HTR-8/SVneo (cell line): Measurements from ENCODE around the gene MYRIP.
"Not testable (repeated sequence)": the region's sequence is repeated elsewhere in the genome, so short reads cannot be mapped to it uniquely, and the experiment has no call there.

Experiments used
- DNase-seq: peaks from one replicate; pipeline ENCODE4 v3.0.0; 2011; ENCODE audit warnings: low spot score, mixed read lengths; ENCODE audit not compliant: insufficient read length
- FAIRE-seq: peaks from 2 replicates; lab custom pipeline; 2011; peaks lifted over from hg19 to GRCh38; lab: Jason Lieb, UNC

Gene MYRIP

DNA sequence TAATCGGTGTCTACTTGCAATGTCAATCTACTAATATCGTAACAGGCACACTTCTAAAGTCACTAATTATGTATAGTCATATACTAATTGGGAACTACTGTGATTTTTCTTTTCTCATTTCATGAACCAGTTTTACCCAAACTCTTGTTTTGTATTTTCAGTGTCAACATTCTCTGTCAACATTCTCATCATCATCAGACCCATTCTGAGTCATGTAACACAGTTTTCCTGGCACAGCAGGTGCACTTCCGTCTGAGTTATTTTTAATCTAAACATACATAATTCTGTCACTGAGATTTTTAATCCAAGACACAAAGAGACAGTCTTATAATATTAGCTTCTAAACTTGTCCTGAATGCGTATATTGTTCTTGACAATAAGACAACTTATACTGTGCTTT is 295.0 kb downstream of the MYRIP start:
- DNase-seq, result no peak
- FAIRE-seq, result no peak

DNA sequence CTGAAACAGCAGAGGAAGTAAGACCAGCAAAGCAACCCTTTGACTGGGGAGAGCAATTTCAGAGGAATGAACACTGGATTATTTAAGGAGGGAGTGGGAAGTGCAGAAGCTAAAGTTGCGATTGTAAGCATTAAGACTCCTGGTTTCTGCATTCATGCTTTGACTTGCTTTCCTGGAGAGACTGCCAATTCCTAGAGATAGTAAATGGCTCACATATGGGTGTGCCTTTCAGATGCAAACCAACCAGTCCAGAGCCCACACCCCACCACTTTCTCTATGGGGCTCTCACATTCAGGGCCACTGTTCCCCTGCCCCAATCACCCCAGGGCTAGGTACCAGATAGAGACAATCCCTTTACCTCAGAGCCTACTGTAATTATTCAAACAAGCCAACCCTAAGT is 299.2 kb downstream of the MYRIP start:
- no peak for FAIRE-seq
- no peak for DNase-seq

DNA sequence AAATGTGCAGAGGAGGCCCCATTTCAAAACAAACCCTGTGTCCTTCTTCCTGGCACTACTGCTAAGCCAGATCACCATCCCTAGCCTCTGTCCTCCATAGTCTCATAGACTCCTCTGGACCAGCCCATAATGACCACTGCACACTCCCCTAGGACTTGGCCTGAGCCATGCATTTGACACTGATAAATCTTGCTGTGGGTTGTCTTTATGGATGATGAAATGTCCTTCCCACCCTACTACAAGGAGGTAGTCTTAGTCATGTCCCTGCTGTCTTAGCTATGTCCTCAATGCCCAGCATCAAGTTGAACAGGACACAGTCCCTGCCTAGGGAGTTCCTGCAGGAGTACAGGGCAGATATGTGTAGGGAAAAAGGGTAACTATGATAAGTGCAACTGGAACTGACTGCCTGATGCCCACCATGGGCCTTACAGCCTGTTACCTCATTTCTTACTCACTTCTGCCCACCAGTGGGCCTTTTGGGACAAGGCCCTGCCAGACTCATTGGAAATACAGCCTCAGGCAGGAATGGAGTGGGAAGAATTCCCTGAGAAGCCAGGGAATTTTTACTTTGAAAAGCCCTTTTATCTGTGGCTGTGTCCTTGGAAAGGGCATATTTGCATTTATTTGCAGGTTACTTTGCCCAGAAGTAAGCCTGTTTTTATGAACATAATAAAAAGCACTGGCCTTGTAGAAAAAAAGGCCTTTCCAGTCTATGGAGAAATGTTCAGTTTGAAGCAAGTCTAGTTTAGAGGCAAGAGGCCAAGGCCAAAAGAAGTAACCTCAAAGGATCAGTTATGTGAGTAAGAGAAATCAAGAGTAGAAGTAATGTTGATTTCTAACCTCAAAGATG is 300.5 kb downstream of the MYRIP start:
- FAIRE-seq, result no peak

DNA sequence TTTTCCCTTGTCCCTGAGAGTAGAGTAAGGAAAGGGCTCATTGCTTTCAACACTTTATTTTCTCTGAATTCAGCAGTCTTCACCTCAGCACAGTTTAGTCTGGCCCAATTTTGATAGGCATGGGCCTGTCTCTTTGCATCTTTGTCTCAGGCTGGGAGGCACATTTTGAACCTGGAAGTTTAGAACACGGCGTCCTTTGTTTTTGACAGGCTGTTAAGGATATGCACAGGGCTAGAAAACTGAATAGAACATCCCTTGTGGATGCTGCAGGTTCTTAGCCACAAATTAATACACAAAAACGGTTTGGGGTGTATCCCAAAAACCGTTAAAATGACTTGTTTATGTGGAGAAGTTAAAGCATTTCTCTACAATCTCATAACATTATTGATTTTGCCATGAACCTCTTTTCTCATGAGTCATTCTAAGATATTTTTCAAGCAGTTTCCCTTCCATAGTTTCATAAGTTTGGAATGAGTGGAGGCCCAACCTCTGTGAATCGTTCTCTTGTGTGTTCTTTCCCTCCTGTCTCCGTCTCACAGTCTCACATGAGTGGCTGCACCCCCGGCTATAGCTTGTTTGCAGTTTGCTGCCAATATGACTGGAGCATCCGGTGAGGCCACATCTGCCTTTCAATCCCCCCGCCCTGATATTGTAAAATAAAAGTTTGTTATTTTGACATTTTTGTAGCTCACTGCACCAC is 307.2 kb downstream of the MYRIP start:
- FAIRE-seq, result no peak
- DNase-seq, result no peak

More for the DNA sequence above, 300.5 kb downstream of the MYRIP start:
- DNase-seq, result no peak

DNA sequence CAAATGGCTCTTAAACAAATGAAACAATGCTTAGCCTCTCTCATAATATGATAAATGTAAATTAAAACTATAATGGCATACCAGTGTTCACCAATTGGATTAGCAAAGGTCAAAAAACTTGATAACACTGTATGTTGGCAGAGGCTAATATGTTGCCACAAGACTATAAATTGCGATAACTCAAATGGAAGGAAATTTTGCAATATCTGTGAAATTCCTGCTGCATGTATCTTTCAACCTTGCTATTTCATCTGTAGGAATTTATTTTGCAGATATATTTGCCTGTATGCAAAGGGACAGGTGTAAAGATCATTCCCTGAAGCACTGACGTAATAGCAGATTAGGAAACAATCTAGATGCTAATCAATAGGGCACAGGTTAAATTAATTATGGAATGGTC is 308.7 kb downstream of the MYRIP start:
- DNase-seq (no peak), FAIRE-seq (no peak)

DNA sequence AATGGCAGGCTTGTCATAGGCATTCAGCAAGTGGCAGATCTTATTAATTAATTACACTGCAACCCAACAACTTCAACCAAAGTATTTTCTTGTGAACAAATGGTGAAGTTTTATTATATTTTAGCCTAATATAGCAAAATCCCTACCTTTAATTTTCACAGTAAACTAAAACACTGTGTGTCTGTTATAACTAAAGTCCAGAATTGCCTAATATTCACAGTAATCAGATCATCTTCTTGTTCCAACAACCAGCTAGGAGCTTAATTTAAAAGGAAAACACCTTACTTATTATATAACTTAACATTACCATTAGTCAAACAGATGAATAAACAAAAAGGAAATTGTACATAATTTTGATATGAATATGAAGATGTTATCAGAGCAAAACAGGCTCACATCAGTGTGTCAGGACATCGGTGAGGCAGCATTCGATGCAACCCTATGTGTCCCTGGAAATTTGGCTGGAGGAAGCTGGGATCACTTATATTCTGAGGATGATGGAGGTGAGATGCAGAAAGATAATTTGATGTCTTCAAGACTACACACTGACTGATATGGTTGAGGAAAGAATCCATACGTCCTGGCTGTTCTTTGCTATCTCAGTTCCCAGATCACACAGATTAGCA is 310.8 kb downstream of the MYRIP start:
- no peak for FAIRE-seq

DNA sequence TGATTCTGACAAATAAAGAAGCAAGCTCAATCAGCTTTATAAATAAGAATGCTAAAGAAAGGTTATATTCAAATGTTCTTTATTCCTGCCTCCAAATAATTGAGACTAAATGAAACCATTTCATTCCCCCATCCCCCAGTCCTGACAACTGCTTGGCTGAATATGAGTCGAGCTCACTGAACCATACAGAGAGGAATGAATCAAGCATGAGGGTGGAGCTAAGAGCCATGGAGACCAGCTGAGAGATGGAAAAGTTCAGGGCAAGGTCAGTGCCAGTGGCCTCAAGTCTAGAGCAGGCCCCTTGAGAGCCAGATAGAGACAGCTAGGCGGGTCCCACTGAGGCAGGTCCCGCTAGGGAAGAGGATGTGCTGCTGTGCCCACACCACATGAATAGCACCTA is 311.4 kb downstream of the MYRIP start:
- DNase-seq, result no peak
- no peak for FAIRE-seq

More for the DNA sequence above, 310.8 kb downstream of the MYRIP start:
- DNase-seq, result no peak

DNA sequence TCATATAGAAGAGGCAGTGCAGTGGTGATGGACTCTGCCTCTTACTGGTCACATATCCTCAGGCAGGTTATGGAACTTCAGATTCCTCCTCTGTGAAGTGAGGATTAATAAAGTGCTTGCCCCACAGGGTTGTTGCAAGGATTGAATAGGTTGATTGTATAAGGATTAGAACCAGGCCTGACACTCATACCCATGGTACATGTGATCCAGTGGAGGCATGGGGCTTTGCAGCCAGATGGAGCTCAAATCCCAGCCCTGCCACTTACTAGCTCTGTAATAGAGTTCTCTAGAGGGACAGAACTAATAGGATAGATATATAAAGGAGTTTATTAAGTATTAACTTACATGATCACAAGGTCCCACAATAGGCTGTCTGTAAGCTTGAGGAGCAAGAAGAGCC is 315.5 kb downstream of the MYRIP start:
- FAIRE-seq (no peak), DNase-seq (no peak)

DNA sequence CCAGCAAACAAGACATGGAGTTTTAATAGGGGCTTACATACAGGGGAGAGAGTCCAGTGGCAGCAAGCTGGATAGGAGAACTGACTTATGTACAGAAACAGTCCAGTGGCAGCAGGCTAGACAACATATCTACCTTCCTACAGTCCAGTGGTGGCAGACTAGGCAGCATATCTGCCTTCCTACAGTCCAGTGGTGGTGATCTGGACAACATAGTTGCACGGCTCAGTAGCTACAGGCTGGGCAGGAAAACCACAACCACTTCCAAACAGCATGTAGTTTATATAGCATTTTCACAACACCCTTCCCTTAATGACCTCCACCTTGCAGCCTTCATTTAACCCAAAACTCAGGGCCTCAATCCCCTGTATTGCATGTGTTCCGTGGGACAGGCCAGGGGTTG is 318.8 kb downstream of the MYRIP start:
- no peak for FAIRE-seq

DNA sequence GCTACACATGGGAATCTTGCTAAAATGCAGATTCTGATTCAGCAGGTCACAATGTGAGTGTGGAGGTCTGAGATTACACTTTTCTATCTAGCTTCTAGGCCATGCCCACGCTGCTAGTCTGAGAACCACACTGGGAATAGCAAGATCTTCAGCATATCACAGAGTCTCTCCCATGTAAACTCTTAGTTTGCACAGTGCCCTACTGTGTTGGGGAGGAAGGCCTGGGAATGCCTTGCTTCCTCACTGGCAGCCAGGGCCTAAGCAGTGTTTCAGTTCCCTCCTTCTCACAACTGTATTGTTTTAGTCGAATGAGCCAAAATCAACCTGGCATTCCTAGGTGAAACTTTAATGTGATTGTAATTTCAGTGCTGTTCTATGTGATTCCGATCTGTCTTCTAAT is 320.1 kb downstream of the MYRIP start:
- FAIRE-seq (no peak), DNase-seq (no peak)

More for the DNA sequence above, 318.8 kb downstream of the MYRIP start:
- DNase-seq, result no peak

DNA sequence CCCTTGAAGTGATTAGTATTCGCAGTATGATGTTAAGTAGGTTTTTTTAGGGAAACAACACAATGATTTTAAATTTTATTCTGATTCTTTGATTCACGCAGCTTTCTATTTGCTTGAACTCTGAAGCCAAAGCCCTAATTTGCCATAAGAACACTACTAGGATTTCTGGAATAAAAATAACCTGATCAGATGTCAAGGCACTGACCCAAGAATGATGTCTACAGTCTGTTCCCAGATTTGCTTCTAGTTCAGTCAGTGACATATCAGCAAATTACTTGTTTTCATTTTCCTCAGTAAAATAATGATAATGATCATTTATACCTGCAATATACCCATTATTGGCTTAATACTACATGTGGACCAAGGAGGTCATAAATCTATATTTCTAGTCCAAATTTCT is 320.6 kb downstream of the MYRIP start:
- DNase-seq (no peak), FAIRE-seq (no peak)

DNA sequence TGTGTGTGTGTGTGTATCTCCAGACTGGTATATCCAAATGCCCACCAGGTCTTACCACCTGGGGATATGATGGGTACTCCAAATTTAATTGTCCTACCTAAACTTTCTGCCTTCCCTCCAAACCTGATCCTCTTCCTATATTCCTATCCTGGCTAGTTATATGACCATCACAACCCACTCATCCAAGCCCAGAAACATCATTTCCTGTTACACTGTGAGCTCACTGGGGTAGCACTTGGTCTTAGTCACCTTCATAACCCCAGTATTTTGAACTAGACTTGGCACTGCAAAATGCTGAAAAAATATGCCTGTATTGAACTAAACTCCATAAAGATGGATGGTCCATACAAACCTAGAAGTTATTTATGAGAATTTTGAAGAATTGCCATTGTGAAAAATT is 321.3 kb downstream of the MYRIP start:
- DNase-seq (no peak), FAIRE-seq (no peak)

DNA sequence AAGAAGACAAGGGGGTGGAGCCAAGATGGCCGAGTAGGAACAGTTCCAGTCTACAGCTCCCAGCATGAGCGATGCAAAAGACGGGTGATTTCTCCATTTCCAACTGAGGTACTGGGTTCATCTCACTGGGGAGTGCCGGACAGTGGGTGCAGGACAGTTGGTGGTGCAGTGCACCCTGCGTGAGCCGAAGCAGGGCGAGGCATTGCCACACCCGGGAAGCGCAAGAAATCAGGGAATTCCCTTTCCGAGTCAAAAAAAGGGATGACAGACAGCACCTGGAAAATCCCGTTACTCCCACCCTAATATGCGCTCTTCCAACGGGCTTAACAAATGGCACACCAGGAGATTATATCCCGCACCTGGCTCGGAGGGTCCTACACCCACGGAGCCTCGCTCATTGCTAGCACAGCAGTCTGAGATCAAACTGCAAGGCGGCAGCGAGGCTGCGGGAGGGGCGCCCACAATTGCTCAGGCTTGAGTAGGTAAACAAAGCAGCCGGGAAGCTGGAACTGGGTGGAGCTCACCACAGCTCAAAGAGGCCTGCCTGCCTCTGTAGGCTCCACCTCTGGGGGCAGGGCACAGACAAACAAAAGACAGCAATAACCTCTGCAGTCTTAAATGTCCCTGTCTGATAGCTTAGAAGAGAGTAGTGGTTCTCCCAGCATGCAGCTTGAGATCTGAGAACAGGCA is 324.6 kb downstream of the MYRIP start:
- DNase-seq, result not testable (repeated sequence)

DNA sequence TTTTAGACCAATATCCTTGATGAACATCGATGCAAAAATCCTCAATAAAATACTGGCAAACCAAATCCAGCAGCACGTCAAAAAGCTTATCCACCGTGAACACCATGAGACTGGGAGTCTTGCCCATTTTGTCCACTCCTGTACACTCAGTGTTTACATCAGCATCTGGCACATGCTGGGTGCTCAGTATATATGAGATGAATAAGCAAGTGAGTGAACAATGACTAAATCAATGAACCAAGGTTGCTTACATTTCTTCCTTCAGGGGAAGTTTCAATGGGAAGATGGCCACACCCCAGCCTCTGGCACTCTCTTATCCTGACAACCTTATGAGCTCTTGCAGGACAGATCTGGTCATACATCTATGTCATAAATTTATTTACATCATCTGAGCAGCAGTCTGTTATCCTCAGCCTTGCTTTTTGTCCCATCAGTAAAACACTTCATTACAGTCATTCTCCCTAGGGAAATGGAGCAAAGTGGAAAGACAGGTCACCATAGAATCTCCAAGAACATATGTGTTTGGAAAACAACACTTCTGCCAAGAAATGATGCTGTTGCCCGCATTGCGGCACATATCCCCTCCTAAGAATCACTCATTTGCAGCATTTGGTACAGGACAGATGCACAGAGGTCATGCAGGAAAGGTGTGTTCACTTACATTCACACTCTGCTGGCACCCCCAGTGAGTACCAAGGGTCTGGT is 328.3 kb downstream of the MYRIP start:
- DNase-seq, result no peak
- no peak for FAIRE-seq

More for the DNA sequence above, 324.6 kb downstream of the MYRIP start:
- FAIRE-seq, result not testable (repeated sequence)

DNA sequence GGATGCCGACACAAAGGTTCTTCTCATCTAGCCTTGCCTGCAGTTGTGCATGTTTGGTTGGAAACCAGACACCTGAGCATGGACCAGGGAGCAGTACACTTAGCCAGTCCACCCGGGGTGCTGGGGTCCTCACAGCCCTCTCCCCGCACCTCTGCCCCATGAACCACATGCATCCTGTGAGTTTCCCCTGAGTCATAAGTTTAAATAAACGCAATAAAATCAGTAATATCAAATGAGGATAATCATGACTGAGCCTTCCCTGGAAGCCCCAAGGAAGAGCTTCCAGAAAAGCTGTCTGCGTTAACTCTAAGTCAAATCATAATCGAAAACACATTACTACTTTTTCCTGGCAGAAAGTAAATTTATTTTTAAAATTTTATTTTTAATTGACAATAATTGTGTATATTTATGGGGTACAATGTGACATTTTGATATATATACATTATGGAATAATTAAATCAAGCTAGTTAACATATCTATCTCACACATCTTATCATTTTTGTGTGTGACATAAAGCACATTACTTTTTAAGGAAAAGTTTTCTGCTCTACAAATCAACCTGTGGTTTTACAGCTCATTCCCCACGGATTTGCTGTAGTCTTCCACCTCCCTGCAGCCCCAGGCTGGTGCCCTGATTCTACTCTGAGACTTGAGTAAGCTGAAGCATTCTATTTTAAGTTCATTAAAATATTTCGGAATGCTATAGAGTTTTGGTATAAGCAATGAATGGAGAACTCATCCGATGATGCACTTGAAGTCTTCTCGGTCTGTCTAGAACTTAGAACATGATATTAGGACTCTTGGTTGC is 334.1 kb downstream of the MYRIP start:
- DNase-seq, result no peak
- FAIRE-seq, result no peak

DNA sequence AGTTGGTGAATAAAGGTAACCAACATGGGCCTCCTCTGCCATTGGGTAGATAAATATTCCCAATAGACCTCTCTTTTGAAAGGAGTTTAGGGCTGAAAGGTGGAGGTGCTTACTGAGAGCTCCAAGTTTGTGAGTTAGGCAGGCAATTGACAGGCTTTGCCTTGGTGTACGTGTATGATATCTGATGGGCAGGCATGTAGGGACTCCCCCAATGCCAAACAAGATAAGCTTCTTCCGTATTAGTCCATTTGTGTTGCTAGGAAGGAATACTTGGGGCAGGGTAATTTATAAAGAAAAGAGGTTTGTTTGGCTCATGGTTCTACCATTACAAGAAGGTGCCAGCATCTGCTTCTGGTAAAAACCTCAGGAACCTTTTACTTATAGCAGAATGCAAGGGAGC is 339.4 kb downstream of the MYRIP start:
- no peak for FAIRE-seq

DNA sequence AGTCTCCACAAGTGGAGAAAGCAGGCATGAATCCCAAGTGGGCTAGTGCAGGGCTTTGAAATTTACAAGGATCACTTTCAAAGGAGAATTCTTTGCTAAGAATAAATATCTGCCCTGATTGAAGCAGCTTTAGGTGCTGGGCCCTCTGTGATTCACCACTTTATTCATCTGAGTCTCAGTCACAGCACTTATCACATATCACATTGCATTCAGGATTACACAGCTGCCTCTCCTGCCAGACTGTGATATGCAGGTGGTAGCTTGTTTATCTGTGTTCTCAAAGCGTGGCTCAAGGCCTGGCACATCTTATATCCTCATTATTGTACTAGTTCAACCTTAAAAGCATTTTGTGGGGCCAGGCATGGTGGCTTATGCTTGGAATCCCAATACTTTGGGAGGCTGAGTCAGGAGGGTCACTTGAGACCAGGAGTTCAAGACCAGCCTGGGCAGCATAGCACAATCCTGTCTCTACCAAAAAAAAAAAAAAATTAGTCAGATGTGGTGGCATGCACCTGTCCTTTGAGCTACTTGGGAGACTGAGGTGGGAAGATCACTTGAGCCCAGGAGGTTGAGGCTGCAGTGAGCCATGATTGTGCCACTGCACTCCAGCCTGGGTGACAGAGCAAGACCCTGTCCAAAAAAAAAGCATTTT is 343.2 kb downstream of the MYRIP start:
- DNase-seq (no peak), FAIRE-seq (no peak)

More for the DNA sequence above, 339.4 kb downstream of the MYRIP start:
- DNase-seq, result no peak

DNA sequence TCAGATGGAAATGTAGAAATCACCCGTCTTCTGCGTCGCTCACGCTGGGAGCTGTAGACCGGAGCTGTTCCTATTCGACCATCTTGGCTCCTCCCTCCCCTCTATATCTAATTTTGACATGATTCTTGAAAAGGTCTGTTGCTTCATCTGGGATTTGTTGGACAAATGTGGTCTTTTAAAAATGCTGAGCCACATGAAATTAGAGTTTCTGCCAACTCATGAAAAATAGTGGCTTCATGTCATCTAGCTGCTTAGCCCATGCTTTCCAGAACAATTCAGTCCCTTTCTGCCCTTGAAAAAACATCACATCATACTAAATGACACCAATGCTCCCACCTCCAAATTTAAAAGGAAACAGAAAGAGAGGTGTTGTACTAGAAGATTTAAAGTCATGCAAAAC is 351.5 kb downstream of the MYRIP start:
- FAIRE-seq (no peak), DNase-seq (no peak)

DNA sequence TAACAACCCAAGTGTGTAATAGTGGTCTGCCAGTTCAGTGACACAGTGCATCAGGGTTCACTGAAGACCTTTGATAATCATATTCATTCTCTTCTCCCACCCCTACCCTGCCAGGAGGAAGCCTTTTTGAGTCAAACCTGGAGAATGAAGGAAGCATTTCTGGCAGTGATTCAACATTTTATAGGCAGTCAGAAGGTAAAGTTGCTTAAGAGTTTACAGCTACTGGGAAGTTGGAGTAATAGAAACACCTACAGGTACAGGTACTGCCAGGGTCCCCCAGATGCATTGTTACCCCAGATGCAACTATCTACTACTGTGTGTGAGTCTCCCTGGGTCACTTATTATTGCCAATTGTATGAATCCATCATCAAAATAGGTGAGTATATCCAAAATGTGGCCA is 353.2 kb downstream of the MYRIP start:
- FAIRE-seq (no peak), DNase-seq (no peak)
